ACC112 (cell line): ENCODE results near the gene CLASP2.
A peak's percentile ranks its signal among the peaks of the same experiment; 100 is the strongest.
"Not testable (repeated sequence)": the region's sequence is repeated elsewhere in the genome, so short reads cannot be mapped to it uniquely, and the experiment has no call there.

Experiments
- H2AFZ ChIP-seq: fragments of 200-600 bp; sonication (generic); one replicate; pipeline ENCODE4 v1.6.0; 2017; ENCODE audit warnings: antibody characterized with exemption, low read length; ENCODE audit not compliant: unreplicated experiment
- H3K27ac ChIP-seq: fragments of 200-600 bp; sonication (generic); 2 replicates; pipeline ENCODE4 v1.5.1; 2014; ENCODE audit warnings: low read depth, mild to moderate bottlenecking, antibody characterized with exemption, low read length, moderate library complexity
- H3K27me3 ChIP-seq: fragments of 200-600 bp; sonication (generic); 2 replicates; pipeline ENCODE4 v1.6.1; 2014; ENCODE audit warnings: mild to moderate bottlenecking, antibody characterized with exemption, low read length, moderate library complexity, mixed read lengths; ENCODE audit not compliant: insufficient read depth
- H3K36me3 ChIP-seq: fragments of 200-600 bp; sonication (generic); 2 replicates; pipeline ENCODE4 v1.6.1; 2016; ENCODE audit warnings: mild to moderate bottlenecking, antibody characterized with exemption, low read length, moderate library complexity, mixed read lengths; ENCODE audit not compliant: insufficient read depth
- H3K4me1 ChIP-seq: fragments of 200-600 bp; sonication (generic); one replicate; pipeline ENCODE4 v1.6.1; 2016; ENCODE audit warnings: low read length, mixed read lengths; ENCODE audit not compliant: insufficient read depth, unreplicated experiment, control insufficient read depth
- H3K4me3 ChIP-seq: fragments of 200-600 bp; sonication (generic); 2 replicates; pipeline ENCODE4 v1.5.1; 2014; ENCODE audit warnings: mild to moderate bottlenecking, low read depth, low read length
- H3K79me2 ChIP-seq: fragments of 200-600 bp; sonication (generic); one replicate; pipeline ENCODE4 v1.6.0; 2016; ENCODE audit warnings: low read length; ENCODE audit not compliant: control insufficient read depth, unreplicated experiment, insufficient read depth

CLASP2 gene

DNA sequence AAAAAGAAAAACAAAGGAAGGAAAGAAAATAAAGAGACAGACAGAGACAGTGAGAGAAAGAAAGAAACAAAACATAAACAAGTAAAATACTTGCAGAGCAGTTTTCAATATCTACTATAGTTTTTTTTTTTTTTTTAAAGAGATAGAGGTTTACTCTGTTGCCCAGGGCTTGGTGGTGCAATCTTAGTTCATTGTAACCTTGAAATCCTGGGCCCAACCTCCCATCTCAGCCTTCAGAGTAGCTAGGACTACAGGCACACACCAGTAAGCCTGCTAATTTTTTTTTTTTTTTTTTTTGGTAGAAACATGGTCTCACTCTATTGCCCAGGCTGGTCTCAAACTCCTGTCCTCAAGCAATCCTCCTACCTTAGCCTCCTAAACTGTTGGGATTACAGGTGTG, 23.1 kb downstream of the CLASP2 start:
- no peak overlapping the region for H2AFZ ChIP-seq
- no peaks in the 10 kb centered on the region for H3K27me3 ChIP-seq
- no peaks in the 10 kb centered on the region for H3K4me1 ChIP-seq
- H3K79me2 ChIP-seq, result peaks cover 24% of the 10 kb centered on the region
- H3K27ac ChIP-seq, result no peak overlapping the region
- H3K4me3 ChIP-seq, result no peak overlapping the region
- peaks cover 9% of the 10 kb centered on the region; the same call in 1 of the 2 replicates for H3K36me3 ChIP-seq

DNA sequence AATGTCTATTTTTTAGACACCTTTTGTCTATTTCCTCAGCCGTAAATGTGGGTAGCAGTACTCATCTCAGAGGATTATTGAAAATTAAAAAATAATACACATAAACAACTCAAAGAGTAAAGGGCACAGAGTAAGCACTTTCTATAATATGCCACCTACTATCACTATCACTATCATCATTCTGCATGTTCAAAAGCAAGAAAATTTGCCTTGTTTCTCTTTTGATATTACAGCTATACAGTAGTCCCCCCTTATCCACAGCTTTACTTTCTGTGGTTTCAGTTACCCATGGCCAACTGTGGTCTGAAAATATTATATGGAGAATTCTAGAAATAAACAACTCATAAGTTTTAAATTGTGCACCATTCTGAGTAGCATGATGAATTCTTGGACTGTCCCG, 27.7 kb downstream of the CLASP2 start:
- no peak overlapping the region for H3K27ac ChIP-seq
- H3K4me1 ChIP-seq, result peaks cover 14% of the 10 kb centered on the region
- no peak overlapping the region for H2AFZ ChIP-seq
- H3K4me3 ChIP-seq, result no peak overlapping the region
- H3K79me2 ChIP-seq, result no peaks in the 10 kb centered on the region
- no peaks in the 10 kb centered on the region for H3K27me3 ChIP-seq
- H3K36me3 ChIP-seq, result no peaks in the 10 kb centered on the region

DNA sequence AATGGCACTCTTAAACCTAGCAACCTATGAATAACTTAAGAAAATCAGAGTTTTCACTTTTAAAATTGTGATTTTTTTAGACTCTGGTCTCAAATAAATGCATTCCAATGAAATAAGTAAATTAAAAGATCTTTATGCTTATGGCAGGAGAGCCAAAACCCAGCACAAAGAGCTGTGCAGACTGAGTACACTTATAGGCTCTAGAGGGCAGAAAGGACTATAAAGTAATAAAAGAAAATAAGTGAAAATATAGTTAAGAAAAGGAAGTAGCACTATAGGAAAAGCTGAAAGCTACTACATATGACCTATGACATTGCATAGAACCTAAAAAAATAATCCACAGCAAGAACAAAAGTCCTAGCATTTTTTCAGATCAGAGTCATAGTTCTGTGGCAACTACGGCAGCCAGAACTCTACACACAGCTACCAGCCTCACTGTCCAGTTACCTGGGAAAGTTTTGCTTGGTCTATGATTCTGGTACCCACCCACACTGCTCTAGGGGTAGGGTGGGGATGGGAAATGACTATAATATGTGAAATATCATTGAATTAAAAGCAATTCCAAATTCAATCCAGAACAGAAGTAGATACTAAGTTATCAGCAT, 30.5 kb downstream of the CLASP2 start:
- no peaks in the 10 kb centered on the region for H3K79me2 ChIP-seq
- H3K27ac ChIP-seq, result peak overlapping the region; percentile 21
- no peak overlapping the region for H2AFZ ChIP-seq
- H3K36me3 ChIP-seq, result no peaks in the 10 kb centered on the region; the same call in 1 of the 2 replicates
- no peaks in the 10 kb centered on the region for H3K27me3 ChIP-seq
- H3K4me3 ChIP-seq, result 0 out of 2 replicates have a peak overlapping the region, but pooled peaks have one; percentile 2
- H3K4me1 ChIP-seq, result peaks cover 14% of the 10 kb centered on the region

DNA sequence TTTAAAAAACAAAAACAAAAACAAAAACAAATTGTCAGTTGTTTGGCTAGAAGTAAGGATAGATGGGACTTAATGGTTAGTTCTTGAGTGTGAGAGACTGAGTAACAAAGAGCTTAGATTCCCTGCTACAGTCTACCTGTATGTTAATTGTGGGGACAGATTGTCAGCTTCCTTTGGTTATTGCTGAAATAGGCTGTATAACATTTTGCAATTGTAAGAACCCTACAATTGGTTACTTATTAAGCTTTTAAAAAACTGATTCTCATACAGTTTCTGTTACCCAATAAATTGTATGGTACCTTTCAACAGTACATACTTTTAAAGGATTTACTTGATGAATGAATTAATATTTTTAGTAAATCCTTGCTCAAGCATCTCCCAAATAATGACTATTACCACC, 35.3 kb downstream of the CLASP2 start:
- no peak overlapping the region for H3K27ac ChIP-seq
- H3K36me3 ChIP-seq, result peaks cover 12% of the 10 kb centered on the region
- H2AFZ ChIP-seq, result no peak overlapping the region
- H3K4me3 ChIP-seq, result no peak overlapping the region
- no peaks in the 10 kb centered on the region for H3K27me3 ChIP-seq
- peaks cover 9% of the 10 kb centered on the region for H3K4me1 ChIP-seq
- no peaks in the 10 kb centered on the region for H3K79me2 ChIP-seq

DNA sequence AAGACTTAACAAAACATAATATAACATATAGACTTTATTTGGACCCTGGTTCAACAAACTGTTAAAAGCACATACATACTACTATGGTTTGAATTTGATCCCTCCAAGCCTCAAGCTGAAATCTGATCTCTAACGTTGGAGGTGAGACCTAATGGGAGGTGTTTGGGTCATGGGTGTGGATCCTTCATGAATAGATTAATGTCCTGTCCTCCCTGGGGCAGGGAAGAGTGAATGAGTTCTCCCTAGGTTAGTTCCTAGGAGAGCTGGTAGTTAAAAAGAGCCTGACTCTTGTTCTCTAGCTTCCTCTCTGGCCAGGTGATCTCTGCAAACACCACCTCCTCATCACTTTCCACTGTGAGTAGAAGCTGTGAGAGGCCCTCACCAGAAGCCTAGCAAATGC, 36.4 kb downstream of the CLASP2 start:
- no peak overlapping the region for H3K27ac ChIP-seq
- no peaks in the 10 kb centered on the region for H3K27me3 ChIP-seq
- no peak overlapping the region for H3K4me3 ChIP-seq
- no peaks in the 10 kb centered on the region for H3K79me2 ChIP-seq
- peaks cover 12% of the 10 kb centered on the region for H3K36me3 ChIP-seq
- no peaks in the 10 kb centered on the region for H3K4me1 ChIP-seq
- H2AFZ ChIP-seq, result no peak overlapping the region

DNA sequence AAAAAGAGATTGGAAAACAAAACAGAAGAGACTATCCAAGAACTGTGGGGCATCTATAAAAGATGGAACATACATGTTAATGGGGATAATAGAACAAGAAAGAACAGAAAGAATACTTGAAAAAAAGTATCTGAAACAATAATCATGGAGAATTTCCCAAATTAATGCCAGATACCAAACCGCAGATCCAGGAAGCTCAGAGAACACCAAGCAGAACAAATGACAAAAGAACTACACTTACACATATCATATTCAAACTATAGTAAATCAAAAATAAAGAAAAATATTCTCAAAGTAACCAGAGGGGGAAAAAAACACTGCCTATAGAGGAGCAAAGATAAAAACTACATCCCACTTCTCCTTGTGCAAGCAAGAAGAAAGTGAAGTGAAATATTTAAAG, 40.0 kb downstream of the CLASP2 start:
- Histone ChIP-seq H3K79me2 (no peaks in the 10 kb centered on the region), H3K4me3 (no peak overlapping the region), H3K27me3 (no peaks in the 10 kb centered on the region), H3K4me1 (no peaks in the 10 kb centered on the region), H2AFZ (no peak overlapping the region), H3K36me3 (peaks cover 12% of the 10 kb centered on the region), H3K27ac (no peak overlapping the region)

DNA sequence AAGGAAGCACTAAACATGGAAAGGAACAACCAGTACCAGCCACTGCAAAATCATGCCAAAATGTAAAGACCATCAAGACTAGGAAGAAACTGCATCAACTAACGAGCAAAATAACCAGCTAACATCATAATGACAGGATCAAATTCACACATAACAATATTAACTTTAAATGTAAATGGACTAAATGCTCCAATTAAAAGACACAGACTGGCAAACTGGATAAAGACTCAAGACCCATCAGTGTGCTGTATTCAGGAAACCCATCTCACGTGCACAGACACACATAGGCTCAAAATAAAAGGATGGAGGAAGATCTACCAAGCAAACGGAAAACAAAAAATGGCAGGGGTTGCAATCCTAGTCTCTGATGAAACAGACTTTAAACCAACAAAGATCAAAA, 44.6 kb downstream of the CLASP2 start:
- not testable (repeated sequence) for H2AFZ ChIP-seq, H3K79me2 ChIP-seq, H3K4me3 ChIP-seq, H3K27me3 ChIP-seq, H3K27ac ChIP-seq, H3K4me1 ChIP-seq
- H3K36me3 ChIP-seq, result peaks cover 16% of the 10 kb centered on the region

DNA sequence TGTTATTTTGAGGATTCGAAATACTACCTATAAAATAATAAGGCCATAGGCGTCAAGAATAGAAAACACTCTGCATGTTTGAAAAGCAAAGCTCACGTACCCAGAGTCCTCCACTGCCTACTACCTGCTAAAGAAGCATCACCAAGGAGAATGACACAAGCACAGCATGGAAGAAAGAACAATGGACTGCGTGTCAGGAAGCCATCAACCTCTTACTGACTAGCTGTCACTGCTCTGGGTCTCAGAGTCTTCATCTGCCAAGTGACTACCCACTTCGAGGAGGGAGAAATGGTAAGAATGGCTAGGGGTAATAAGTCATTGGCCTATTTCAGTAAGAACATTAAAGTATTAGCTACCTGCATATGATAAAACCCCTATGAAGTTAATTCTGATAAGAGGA, 49.4 kb downstream of the CLASP2 start:
- Histone ChIP-seq H2AFZ (no peak overlapping the region), H3K79me2 (no peaks in the 10 kb centered on the region), H3K27me3 (no peaks in the 10 kb centered on the region), H3K36me3 (peaks cover 9% of the 10 kb centered on the region; the same call in 1 of the 2 replicates), H3K4me1 (peaks cover 17% of the 10 kb centered on the region), H3K27ac (no peak overlapping the region), H3K4me3 (no peak overlapping the region)

DNA sequence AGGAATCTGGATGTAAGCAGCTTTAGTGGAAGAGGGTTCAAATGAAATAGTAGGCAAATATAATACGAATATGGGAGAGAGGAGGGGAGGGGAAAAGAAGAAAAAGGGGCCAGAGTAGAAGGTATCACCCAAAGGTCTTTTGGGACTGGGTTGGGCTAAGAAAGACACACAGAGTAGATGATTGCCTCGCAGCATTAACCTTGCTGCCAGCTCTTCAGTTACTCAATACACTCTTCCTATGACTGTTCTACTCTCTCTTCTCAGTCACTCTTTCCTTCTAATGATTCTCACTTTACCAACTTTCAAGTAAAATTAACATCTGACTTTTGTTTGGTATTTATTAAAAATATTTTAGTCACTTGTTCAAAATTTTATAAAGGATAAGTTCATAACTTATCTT, 52.8 kb downstream of the CLASP2 start:
- H3K4me1 ChIP-seq, result peaks cover 41% of the 10 kb centered on the region
- no peak overlapping the region for H3K27ac ChIP-seq
- H3K4me3 ChIP-seq, result no peak overlapping the region
- no peaks in the 10 kb centered on the region for H3K27me3 ChIP-seq
- peaks cover 17% of the 10 kb centered on the region for H3K79me2 ChIP-seq
- no peak overlapping the region for H2AFZ ChIP-seq
- H3K36me3 ChIP-seq, result peaks cover under 1% of the 10 kb centered on the region; the same call in 1 of the 2 replicates

DNA sequence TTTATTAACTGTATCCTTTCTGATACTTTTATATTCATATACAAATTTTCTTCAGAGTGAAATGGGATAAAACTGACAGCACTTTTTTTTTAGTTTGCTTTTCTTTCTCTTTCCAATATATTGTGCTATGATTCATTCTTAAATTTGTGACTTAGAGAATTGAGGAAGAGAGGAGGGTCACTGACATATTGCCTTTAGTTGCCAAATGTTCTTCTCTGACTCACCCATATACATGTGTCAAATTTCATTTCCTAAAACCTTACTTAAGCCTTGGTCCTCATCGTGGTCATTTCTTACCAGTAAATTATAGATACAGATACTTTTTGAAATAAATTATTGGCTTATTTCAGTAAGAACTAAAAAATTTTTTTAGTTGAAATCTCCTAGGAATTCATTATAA, 53.9 kb downstream of the CLASP2 start:
- no peak overlapping the region for H2AFZ ChIP-seq
- no peak overlapping the region for H3K4me3 ChIP-seq
- H3K27me3 ChIP-seq, result no peaks in the 10 kb centered on the region
- no peaks in the 10 kb centered on the region for H3K36me3 ChIP-seq
- peaks cover 52% of the 10 kb centered on the region for H3K4me1 ChIP-seq
- H3K27ac ChIP-seq, result peak overlapping the region; percentile 57
- peaks cover 20% of the 10 kb centered on the region for H3K79me2 ChIP-seq

DNA sequence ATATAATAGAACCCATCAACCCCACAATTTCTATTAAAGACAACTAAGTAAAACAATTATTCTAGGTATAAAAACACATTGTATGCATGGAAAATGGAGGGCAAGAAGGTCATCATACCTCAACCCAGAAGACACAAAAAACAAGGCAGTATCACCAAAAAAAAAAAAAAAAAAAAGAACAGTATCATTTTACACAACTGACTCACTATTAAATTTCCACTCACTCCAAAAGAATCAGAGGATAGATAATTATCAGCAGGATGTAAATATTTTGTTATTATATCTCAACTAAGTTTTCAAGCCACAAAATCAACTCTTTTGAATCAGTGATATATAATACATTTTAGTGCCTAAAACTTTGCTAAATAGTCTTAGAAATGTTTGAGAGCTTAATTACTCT, 55.0 kb downstream of the CLASP2 start:
- Histone ChIP-seq H3K4me1 (peaks cover 60% of the 10 kb centered on the region), H3K27me3 (no peaks in the 10 kb centered on the region), H3K36me3 (no peaks in the 10 kb centered on the region), H3K4me3 (peak overlapping the region; percentile 33; the same call in 1 of the 2 replicates), H2AFZ (no peak overlapping the region), H3K79me2 (peaks cover 20% of the 10 kb centered on the region), H3K27ac (peak overlapping the region; percentile 57)
